GM12872 (cell line): ENCODE measurements around the gene PARD3.

ENCODE experiments used
- TF ChIP-seq, protein P1 (sequence below): IDR thresholded peaks from 3 replicates; pipeline ENCODE4 v1.5.1; 2011; ENCODE audit warnings: low read depth, mild to moderate bottlenecking, low read length, moderate library complexity; ENCODE audit not compliant: insufficient read depth

The PARD3 gene

DNA sequence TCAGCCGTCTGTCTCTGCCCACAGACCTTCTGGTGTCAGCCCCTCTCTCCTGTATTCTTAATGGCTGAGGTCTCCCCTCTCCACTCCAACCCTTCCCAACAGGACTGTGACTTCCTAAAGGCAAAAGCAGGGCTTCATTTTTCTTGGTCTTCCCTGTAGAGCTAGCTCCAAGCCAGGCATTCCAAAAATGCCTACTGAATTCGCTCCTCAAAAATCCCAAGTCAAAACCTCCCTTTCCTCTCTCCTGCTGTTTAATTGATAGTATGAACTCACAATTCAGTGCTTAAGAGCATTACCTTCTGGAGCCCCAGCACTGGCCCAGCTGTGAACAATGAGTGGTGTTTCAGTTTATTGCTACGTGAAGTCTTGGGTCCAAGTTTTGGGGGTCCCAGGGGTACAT lies 628.4 kb downstream of the PARD3 start:
- TF ChIP-seq, protein P1, sequence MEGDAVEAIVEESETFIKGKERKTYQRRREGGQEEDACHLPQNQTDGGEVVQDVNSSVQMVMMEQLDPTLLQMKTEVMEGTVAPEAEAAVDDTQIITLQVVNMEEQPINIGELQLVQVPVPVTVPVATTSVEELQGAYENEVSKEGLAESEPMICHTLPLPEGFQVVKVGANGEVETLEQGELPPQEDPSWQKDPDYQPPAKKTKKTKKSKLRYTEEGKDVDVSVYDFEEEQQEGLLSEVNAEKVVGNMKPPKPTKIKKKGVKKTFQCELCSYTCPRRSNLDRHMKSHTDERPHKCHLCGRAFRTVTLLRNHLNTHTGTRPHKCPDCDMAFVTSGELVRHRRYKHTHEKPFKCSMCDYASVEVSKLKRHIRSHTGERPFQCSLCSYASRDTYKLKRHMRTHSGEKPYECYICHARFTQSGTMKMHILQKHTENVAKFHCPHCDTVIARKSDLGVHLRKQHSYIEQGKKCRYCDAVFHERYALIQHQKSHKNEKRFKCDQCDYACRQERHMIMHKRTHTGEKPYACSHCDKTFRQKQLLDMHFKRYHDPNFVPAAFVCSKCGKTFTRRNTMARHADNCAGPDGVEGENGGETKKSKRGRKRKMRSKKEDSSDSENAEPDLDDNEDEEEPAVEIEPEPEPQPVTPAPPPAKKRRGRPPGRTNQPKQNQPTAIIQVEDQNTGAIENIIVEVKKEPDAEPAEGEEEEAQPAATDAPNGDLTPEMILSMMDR = no peak

DNA sequence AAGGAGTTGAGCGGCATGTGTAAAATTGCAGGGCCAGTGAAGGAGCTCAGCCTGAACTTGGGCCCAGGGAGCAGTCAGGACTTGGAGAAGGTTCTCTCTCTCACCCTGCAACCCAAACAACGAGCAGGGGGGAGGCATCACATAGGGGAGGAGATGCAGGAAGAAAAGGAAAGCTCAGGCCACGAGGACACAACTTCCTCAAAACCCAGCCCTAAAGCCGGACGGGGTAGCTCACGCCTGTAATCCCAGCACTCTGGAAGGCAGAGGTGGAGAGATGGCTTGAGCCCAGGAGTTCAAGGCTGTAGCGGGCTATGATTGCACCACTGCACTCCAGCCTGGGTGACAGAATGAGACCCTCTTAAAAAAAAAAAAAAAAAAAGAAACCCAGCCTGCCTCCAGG lies 629.1 kb downstream of the PARD3 start:
- TF ChIP-seq, protein P1 = no peak

DNA sequence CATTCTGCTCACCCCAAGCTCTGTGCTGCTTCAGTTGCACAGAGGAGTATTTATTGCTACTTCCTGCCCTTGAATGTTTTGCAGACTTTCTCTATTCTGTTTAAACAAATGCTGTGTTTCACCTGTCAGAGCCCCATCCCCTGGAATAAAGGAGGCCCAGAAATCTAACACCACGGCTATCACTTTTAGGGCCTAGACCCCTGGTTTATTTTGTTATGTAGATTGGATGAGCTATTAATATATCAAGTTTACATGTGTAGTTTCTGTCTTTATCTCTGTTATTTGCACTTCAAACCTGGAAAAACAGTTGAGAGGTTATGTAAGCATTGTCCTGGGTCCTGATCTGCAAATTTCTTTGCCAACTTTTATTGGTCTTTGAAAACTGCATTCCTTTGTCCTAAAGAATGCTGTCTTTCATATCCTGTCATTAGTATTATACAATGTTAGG lies 630.1 kb downstream of the PARD3 start:
- TF ChIP-seq, protein P1 = no peak

DNA sequence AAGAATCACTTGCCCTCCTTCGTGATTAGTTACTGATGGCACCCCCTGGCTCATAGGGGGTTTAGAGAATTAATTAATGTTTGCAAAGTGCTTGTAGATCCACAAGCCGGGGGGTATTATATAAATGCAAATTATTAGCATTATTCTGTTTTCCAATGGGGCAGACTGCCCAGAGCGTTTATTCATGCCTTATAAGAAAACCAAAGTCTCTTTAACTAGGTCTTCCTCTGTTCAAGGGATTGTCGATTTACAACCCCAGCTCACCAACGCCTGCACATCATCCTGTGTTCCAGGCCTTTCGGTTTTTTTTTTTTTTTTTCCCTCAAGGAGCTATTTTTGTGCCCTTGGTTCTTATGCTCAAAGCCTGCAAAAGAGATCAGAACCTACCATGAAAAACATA lies 630.7 kb downstream of the PARD3 start:
- TF ChIP-seq, protein P1 = no peak

- TF ChIP-seq, protein P1 = no peak
Measured at GRCh38 chr10:34183016-34183796, 631.9 kb downstream of the PARD3 start.

DNA sequence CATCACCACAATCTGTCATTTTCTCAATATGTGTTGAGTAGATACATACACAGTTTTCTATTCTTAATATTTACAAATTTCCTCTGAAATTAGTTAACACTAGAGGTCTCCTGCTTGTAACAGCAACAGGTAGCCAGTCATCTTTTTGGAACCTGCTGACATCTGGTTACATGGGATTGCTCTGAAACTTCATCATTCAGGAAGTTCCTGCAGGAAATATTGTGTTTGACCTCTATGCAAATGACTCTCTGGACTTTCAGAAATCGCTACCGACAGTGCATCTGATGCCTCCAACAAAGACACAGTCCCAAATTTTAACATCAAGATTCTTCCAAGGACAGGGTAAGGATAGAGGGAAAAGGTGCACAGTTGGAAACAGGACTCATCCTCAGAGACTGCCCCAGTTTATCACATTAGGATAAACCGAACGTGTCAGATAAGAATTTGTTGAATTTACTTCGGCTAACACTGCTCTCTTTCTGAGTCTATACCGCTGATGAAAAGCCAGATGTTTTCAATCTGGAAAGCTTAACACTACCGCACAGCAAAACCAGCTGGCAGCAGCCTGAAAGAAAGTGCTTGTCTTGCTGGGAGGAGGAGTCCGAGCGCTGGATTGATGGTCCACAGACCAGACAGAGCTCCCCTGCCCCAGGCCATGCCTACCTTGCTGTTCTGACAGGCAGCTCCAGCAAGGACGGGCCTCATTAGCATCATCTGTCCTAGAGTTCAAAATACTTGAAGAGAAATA lies 633.4 kb downstream of the PARD3 start:
- TF ChIP-seq, protein P1 = no peak

GRCh38 chr10:34180749-34181148 lies 634.3 kb downstream of the PARD3 start:
- TF ChIP-seq, protein P1 = no peak
